ENCODE results near the gene AGAP1. TPM values are rescaled to one million over a fixed set of nuclear protein-coding genes. Genes with fewer than 3 reads are reported as not detected.
"Not testable (repeated sequence)": the region's sequence is repeated elsewhere in the genome, so short reads cannot be mapped to it uniquely, and the experiment has no call there.

The AGAP1 gene
- total RNA-seq, 1 donor from 2014 or later: 3.1 TPM

DNA sequence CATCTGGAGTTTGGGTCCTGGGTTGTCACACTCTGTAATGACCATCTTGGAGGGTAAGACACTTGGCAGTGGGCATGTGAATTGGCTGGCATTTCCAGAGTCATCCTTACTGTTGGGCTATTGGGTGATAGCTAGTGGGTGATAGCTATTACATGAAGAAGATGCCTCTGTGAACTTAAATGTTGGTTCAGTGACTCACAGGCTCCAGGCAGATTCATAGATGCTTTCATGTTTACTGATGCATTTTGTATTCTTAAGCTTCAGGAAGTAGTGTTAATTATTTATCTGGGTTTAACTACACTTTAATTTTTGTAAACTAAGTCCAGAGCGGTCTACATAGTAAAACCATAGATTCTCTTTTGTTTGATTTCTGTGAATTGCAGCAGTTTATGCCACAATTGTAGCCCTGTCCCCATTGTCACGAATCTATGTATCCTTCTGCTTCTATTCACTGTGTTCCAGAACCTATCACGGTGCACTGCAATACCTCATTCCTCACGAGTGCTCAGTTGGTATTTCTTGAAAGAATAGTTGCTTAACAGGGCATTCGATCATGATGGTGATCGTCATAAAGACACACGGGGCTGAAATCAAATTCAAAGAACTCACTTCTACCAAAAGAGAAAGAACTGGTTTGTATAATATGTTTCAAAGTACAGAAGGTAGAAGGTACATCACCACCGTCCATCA lies 594.7 kb downstream of the AGAP1 start:
- no peak for DNase-seq (ENCODE audit: low read depth in 2 of 2)

DNA sequence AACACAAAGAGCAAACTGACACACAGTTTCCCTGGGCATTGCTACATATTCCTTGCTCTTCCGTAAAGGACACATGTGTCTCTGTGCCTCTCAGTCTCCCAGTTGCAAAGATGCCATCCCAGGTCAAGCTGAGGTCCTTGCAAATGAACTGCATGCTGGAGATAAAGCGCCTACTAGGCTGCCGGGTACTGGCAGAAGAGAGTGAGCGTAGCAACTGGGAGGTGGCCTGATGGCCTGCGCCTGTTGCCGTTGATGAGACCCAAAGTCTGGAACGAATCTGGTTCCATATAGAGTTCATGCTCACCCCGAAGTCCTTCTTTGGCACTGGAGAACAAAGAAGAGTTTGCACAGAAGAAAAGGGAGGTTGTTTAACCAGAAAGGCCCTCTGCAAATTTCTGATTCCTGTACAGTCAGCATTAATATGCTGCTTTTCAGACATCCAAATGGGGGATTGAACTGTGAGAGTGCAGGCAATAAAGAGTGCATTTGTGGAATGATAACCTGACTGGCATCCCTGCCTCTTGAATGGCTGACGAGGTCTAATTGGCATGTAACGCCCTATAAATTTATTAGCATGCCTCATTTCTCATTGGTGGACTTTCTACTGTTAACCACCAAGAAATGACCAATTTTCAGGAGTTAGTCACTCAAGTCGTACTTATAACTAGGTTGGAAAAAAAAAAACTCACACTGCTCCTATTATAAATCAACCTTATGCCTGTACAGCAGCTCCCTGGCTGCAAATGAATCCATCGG lies 595.6 kb downstream of the AGAP1 start:
- DNase-seq (ENCODE audit: low read depth in 2 of 2): no peak

DNA sequence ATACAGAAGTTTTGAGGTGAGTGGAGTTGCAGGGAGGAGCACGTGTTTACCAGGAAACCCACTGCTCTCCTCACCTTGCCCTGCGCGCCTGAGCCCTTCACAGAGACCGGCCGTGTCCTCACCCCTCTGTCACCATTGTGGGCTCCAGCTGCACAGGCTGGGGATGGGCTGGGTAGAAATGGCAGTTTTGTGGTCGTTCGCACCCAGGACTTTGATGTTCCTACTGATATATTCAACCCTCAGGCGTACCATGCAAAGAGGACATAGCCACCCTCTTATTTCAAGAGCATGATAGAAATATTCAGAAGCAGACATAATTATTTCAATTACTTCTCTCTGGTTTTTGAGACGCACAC lies 596.2 kb downstream of the AGAP1 start:
- DNase-seq (ENCODE audit: low read depth in 2 of 2): no peak

DNA sequence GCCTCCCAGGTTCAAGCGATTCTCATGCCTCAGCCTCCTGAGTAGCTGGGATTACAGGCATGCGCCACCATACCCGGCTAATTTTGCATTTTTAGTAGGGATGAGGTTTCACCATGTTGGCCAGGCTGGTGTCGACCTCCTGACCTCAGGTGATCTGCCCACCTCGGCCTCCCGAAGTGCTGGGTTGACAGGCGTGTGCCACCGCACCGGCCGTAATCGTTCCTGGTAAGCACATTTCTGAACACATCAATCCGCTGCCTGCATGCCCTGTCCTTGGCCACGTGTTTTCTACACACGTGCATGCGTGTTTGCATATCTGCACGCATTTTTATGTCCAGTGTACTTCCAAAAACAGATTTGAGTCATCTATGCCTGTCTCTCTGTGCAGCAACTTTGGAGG lies 597.0 kb downstream of the AGAP1 start:
- DNase-seq (ENCODE audit: low read depth in 2 of 2): not testable (repeated sequence)

DNA sequence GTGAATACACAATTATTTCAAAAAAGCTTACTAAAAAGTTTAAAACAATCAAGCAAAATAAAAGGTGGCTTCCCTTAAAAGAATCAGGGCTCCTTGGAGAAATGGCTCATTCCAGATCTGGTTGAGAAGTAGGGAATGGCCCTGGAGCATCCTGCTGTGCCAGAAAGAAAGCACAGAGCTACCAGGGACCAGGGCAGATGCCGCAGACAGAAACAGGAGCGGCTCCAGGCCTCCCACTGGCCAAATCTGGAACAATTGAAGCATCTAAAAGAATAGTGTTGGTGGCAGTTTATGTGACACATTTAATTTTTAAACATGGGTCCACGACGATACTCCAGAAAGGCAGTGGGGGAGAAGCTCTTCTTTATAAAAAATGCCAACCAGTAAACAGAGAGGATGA lies 598.9 kb downstream of the AGAP1 start:
- no peak for DNase-seq (ENCODE audit: low read depth in 2 of 2)

DNA sequence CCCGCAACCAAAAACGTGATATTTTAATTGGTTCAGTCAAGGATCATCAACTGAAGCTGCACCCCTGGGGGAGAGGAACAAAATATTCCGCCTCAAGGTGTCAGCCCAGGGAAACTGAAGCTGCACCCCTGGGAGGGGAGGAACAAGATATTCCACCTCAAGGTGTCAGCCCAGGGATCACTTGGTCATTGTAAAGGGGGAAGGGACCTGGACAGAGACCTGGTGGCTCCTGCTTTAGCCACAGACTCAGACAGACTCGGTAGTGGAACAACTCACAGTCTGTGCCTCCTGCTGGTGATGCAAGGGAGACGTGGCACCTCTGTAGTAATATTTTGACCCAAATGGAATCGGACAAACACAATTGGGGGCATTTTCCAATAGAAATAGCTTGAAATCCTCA lies 599.3 kb downstream of the AGAP1 start:
- DNase-seq (ENCODE audit: low read depth in 2 of 2): no peak

DNA sequence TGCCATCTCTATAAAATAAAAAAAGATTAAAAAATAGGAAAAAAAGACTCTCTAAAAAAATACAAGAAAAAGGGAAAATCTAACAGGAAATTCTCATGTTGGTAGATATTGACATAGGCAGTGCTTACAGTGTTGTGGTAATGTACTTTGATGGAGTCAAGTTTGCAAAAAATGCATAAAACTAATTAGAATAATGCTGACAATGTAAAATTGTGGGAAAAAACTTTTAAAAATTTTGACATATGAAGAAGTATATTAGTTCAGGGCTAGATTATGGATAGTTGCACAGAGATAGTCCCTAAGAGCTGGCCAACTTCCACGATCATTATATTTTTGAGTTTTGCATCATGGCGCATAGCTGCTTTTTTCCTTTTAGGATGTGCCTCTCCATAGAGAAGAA lies 601.7 kb downstream of the AGAP1 start:
- DNase-seq (ENCODE audit: low read depth in 2 of 2): no peak

DNA sequence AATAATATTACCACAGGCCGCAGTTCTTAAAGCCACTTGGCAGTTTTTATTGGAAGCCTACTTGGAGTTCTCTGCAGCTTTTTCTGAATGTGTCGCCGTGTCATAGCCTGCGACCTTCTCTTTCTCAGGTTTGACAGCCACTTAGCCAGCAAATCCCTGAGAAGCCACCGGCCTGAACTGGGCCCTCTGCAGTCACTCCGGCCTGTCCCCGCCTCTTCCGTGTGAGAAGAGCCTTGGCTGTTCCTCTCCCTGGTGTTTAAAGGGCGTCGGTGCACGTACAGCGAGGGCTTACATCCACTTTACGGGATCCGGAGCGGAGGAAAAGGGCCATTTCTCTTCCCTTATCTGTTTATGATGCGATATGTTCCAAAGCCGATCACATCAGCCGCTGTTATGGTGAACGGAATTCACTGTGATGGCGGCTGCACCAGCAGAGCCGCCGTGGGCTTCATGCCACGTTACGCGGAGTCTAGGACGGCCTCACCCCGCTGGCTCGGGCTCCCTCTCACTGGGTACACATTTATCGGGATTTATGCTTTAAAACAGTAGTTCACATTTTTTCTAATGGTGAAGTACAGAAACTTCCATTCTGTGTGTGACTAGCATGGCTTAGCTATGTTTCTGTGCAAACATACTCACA lies 607.6 kb downstream of the AGAP1 start:
- no peak for DNase-seq (ENCODE audit: low read depth in 2 of 2)

DNA sequence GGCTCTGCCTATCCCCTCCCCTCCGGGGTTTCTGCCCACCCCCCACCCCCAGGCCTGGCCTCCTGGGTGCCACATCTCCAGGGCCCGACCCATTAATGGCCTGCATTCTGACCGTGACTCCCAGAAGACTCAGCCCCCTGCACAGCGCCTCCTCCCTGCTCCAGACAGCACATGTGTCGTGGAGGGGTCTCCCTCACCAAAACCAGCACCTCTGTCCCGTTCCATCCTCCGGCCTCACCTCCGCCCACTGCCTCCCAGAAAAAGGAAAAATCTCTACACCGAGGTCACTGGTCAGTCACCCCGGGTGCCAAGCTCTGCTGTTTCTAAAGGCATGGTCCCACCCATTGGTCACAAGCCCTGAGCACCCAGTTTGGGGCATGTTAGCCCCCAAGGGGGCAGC lies 609.1 kb downstream of the AGAP1 start:
- no peak for DNase-seq (ENCODE audit: low read depth in 2 of 2)

DNA sequence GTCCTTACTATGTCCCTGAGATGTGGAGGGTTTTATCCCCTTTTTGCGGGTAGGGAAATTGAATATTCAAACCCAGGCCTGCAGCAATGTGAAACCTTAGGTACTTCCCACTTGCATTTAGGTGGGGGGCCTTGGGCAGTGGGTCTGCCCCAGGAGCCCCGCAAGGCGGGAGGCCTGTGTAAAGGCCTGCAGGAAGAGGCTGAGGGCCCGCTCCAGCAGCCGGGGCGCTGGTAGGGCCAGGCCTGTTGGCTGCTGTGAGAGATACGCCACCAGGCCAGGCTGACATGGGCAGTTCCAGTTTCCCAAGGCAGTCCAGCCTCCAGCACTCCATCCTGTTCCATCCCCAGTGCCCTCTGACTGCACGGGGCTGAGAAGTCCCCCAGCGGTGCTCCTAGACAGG lies 610.1 kb downstream of the AGAP1 start:
- no peak for DNase-seq (ENCODE audit: low read depth in 2 of 2)

DNA sequence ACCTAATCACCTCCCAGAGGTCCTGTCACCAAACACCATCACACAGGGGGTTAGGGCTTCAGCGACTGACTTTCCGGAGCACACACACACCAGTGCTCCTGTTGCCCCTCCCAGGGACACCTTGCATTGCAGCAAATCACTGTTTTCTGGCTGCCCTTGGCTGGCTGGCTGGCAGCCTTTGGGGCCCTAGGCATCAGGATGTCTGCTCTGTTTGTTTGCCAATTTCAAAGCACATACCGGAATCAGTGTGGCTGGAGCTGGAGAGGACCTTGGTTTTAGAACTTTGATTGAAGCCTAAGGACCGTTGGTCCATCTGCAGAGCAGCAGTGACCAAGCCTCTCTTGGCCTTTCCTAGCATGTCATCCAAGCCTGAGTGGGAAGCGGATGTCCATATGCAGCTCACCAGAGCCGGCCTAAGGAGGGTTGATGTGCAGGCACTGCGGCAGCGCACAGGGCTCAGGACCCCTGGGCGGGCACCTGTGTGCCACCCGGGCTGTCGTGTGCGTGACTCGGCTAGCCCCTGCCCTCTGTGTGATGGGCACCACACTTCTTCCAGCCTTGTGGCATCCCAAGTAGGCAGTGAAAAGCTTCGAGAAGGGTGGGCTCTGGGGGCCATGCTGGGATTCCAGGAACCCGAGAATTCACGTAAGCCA lies 612.2 kb downstream of the AGAP1 start:
- no peak for DNase-seq (ENCODE audit: low read depth in 2 of 2)

DNA sequence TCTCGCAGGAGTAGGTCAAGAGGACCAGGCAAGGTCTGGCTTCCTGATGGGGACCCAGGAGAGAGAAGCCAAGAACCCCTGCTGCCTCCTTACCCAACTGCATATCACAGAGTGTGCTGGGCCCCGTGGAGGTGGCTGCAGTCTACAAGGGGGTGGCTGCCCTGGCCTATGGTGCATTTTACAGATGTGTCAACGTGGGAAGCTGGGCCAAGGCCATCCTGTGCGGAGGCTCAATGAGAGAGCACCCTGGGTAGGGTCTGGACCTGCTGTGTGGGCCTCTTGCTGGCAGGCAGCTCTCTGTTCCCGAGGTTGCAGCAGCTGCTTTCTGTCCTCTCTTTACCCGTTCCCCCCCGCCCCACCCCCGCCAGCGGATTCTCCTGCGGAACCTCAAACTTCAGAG lies 612.9 kb downstream of the AGAP1 start:
- DNase-seq (ENCODE audit: low read depth in 2 of 2): no peak

DNA sequence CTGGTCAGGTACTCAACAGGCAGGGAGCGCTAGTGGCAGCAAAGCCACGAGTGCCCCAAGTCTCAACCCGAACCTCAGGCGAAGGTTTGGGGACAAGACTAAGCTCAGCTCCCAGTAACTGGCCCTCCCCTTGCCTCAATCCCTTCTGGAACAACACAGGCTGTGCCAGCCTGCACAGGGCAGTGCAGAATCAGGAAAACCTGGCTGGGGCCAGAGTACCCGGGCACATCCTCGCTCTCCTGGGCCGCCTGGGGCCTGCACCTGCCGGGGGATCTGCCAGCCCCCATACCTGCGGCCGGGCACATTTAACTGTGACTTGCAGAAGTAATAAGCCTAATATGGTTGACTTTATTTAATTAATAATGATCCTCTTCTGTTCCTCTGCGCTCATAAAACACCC lies 613.7 kb downstream of the AGAP1 start:
- DNase-seq (ENCODE audit: low read depth in 2 of 2): no peak

DNA sequence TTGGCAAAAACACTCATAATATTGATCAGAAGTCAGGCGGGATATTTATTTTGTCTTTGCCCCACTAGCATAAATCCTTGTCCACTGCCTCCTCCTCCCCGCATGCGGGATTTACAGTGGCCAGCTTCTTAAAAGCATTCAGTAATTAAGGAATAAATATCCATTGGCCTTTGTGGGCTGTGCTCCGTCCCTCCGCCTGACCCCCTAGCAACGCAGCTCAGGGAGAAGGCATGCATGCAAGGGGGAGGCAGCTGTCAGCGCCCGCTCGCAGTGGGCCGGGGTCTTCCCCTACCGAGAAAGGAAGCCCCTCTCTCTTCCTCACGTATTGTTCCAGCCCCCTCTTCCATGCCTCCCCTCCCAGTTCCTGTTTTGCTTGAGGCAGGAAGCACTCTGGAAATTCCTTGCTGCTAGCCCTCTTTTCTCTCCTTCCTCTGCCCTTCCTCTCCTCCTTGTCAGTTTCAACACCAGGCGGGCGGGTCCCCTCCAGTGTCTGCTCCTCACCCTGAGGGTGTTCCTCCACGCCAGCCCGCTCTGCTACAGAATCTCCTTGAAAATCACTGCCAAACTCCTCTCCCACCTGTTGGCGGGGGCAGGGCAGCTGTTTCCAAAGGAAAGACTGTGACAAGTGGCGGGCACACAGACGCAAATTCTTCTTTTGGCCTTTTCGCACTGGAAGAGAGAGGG lies 614.2 kb downstream of the AGAP1 start:
- DNase-seq (ENCODE audit: low read depth in 2 of 2): peak in 1 of 2 donors; percentile 22

DNA sequence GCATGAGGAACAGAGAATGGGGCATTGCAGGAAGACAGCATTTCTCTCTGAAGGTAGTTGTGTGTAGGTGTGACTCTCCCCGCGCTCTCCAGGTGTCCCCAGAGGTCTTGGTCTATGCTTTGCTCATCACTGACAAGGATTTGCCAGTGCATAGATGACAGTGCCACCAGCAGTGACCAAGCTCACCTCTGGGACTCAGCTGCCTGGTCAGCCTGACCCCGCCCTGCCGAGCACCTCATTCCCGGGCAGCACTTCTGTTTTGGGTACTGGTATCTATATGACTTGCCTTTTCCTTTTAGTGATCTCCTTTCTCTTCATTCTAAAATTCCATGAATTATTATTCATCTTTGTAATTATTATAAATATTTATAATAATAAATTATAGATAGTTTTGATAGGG lies 615.2 kb downstream of the AGAP1 start:
- no peak for DNase-seq (ENCODE audit: low read depth in 2 of 2)

DNA sequence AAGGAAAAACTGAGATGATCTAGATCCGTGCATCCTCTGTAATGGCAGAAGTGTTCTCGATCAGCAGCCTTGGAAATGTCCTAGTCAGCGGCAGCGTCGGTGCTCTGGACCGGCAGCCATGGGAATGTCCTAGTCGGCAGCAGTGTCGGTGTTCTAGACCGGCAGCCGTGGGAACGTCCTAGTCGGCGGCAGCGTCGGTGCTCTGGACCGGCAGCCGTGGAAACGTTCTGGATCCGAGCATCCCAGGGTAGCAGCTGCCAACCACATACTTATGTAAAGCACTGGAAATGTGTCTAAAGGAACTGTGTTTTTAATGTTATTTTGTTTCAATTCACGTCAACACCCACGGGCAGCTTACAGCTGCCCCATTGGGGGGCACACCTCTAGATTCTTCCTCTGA lies 615.6 kb downstream of the AGAP1 start:
- DNase-seq (ENCODE audit: low read depth in 2 of 2): no peak

DNA sequence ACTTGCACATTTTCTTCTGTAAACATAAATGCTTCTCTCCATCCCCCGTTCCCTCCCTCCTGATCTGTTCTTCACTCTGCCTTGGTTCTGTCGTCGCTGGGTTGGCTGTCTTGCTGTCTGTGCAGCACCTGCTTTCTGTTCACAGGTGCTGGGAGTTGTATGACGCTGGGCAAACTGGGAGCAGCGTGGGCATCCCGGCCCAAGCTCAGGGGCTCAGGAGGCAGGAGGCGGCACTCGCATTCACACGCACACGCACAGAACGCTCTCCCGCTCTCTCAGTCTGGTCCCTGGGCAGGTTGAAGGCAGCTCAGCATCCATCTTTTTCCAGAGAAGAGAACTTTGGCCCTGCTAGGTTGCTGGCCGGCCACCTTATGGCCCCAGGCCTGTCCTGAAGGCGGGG lies 618.6 kb downstream of the AGAP1 start:
- no peak for DNase-seq (ENCODE audit: low read depth in 2 of 2)

DNA sequence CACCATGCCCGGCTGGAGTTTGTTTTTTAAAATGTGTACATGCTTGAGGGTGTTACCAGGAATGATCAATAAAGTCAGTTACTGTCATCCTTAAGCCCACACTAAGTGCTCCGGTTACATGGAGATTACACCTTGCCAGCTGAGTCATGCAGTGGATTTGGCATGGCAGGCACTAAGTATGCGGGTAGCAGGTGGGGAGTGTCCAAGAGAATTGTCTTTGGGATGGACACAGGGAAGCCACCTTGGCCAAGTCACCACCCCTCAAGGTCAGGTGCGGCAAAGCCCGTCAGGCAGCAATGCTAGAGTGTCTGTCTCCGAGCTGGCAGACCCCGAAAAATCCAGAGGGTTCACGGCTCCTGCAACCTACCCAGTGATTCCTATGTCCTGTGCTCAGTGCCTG lies 619.6 kb downstream of the AGAP1 start:
- DNase-seq (ENCODE audit: low read depth in 2 of 2): no peak

DNA sequence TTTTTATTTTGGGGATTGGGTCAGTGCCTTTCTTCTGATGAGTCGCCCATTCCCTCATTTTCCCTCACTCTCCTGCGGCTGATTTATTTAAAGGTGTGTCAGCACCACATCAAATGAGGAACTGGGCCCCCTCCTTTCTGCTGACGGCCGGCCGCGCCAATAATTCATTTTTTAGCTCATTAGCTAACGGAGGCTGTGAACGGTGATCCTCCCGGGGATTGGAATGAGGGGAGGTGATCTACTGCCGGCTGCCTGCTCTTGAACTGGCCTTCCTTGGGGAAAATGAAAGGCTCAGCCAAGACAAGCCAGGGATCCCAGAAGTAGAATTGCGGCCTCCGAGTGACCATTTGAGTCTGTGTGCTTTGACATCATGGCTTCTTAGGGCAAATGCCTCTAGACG lies 620.1 kb downstream of the AGAP1 start:
- no peak for DNase-seq (ENCODE audit: low read depth in 2 of 2)

DNA sequence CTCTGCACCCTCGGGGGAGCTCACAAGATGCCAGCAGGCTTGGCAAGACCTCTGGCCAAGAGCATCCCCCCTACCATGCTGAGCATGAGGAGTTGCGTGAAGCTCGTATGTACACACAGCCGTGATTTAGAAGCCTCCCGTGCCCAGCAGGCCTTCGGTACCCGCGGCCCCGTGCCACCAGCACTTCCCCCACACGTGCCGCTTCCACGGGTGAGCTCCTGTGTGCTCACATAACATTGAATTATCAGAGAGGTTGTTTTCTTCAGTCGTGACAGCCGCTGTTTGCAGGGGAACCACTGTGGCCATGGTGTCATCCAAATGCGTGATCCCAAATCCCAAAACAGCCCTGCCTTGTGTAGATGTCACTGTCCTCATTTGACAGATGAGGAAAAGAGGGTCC lies 621.1 kb downstream of the AGAP1 start:
- no peak for DNase-seq (ENCODE audit: low read depth in 2 of 2)

DNA sequence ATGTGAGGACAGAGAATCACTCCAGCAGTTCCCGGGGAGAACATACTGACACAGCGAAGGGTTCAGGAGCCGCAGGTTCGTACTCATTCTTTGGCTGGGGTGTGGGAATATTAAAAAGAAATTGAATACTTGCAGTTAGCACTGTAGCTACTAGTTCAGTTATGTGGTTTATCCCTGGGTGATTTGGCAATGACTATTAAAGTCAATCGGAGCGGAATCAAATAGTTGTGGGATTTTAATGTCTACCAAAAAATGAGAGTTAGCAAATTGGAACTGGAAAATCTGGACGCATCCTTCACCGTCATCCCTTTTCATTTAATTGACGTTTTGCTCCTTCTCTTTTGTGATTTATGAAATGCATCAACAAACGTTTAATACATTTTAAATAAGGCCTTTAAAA lies 623.6 kb downstream of the AGAP1 start:
- no peak for DNase-seq (ENCODE audit: low read depth in 2 of 2)

DNA sequence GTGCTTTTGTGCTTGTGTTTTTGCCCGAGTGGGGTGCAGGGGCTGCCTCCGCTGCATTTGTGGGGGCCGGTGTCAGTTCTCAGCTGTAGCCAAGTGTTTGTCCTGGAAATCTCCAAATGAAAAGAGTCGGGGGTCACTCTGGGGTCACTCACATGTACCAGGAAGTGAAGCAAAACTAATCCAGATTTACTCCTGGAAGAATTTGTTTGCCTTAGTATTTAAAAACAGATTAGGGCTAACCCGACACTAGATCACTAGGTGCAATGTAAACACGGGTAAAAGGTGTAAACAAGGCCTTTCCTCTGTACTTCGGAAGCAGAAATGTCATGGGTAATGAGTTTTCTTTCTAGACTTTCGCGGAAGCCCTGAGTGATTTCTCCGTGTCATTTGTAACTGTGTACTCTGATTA lies 624.0 kb downstream of the AGAP1 start:
- no peak for DNase-seq (ENCODE audit: low read depth in 2 of 2)

Data from dermis microvascular lymphatic vessel endothelial cell (primary cell).